VCaP (cell line): ENCODE results near the gene FBN1.

Source experiments
- H3K27ac ChIP-seq: fragments of 450-650 bp; 2 replicates; pipeline ENCODE4 v1.5.1; 2017
- CTCF ChIP-seq: fragments of 450-650 bp; conservative IDR thresholded peaks from 2 replicates; pipeline ENCODE4 v1.5.1; 2017; ENCODE audit warnings: mild to moderate bottlenecking, moderate library complexity

FBN1 gene

GRCh38 chr15:48603922-48604321 lies 41.6 kb downstream of the FBN1 start:
- no peak overlapping the region for H3K27ac ChIP-seq
- TF ChIP-seq CTCF = no peak

GRCh38 chr15:48603123-48603500 lies 42.4 kb downstream of the FBN1 start:
- TF ChIP-seq CTCF = no peak

GRCh38 chr15:48602358-48603122 lies 43.0 kb downstream of the FBN1 start:
- no peak for TF ChIP-seq CTCF
- H3K27ac ChIP-seq = no peak overlapping the region

More at GRCh38 chr15:48603123-48603500, 42.4 kb downstream of the FBN1 start:
- H3K27ac ChIP-seq = no peak overlapping the region

GRCh38 chr15:48601095-48601494 lies 44.4 kb downstream of the FBN1 start:
- no peak for TF ChIP-seq CTCF
- H3K27ac ChIP-seq = no peak overlapping the region

- H3K27ac ChIP-seq = no peak overlapping the region
- no peak for TF ChIP-seq CTCF
These were observed 48.7 kb downstream of the FBN1 start for GRCh38 chr15:48596841-48597240.

- TF ChIP-seq CTCF = no peak
- H3K27ac ChIP-seq = no peak overlapping the region
These were observed 49.1 kb downstream of the FBN1 start for GRCh38 chr15:48596415-48596814.

GRCh38 chr15:48595981-48596380 lies 49.5 kb downstream of the FBN1 start:
- TF ChIP-seq CTCF = no peak
- H3K27ac ChIP-seq = no peak overlapping the region
